H9 (cell line): ENCODE measurements around the gene PLEKHG5. TPM values are rescaled to one million over a fixed set of nuclear protein-coding genes. Genes with fewer than 3 reads are reported as not detected.

Experiments
- DNase-seq: peaks from one replicate; pipeline ENCODE4 v3.0.0-alpha.2; 2017
- H2AFZ ChIP-seq: one replicate; pipeline ENCODE4 v1.6.1; 2013; ENCODE audit warnings: mild to moderate bottlenecking, low read length, control low read depth, moderate library complexity
- H2AK5ac ChIP-seq: 2 replicates; pipeline ENCODE4 v1.6.1; 2013; ENCODE audit warnings: low read length, control low read depth, mixed read lengths; ENCODE audit not compliant: insufficient read length
- H2BK120ac ChIP-seq: one replicate; pipeline ENCODE4 v1.6.1; 2013; ENCODE audit warnings: low read depth, mild to moderate bottlenecking, low read length, control low read depth, inconsistent platforms; ENCODE audit not compliant: poor library complexity, severe bottlenecking
- H2BK12ac ChIP-seq: 2 replicates; pipeline ENCODE4 v1.6.1; 2013; ENCODE audit warnings: low read length, control low read depth, mixed read lengths, low read depth; ENCODE audit not compliant: insufficient read length
- H2BK15ac ChIP-seq: 2 replicates; pipeline ENCODE4 v1.6.1; 2013; ENCODE audit warnings: low read depth, low read length, control low read depth
- H2BK20ac ChIP-seq: one replicate; pipeline ENCODE4 v1.6.1; 2013; ENCODE audit warnings: low read depth, mild to moderate bottlenecking, low read length, control low read depth, inconsistent platforms; ENCODE audit not compliant: poor library complexity, severe bottlenecking
- H2BK5ac ChIP-seq: 2 replicates; pipeline ENCODE4 v1.6.1; 2013; ENCODE audit warnings: low read length, control low read depth, mixed read lengths; ENCODE audit not compliant: insufficient read length
- H3K14ac ChIP-seq: 2 replicates; pipeline ENCODE4 v1.6.1; 2013; ENCODE audit warnings: low read length, control low read depth; ENCODE audit not compliant: insufficient read depth
- H3K18ac ChIP-seq: 2 replicates; pipeline ENCODE4 v1.6.1; 2013; ENCODE audit warnings: low read depth, mild to moderate bottlenecking, mixed read lengths, low read length, control low read depth; ENCODE audit not compliant: insufficient read length
- H3K23ac ChIP-seq: 2 replicates; pipeline ENCODE4 v1.6.1; 2013; ENCODE audit warnings: low read length, control low read depth, mixed read lengths, low read depth; ENCODE audit not compliant: insufficient read length
- H3K23me2 ChIP-seq: 2 replicates; pipeline ENCODE4 v1.6.1; 2013; ENCODE audit warnings: low read depth, mild to moderate bottlenecking, mixed read lengths, low read length, control low read depth; ENCODE audit not compliant: insufficient read length, poor library complexity, severe bottlenecking
- H3K27ac ChIP-seq: 2 replicates; pipeline ENCODE4 v1.5.1; 2013; ENCODE audit warnings: low read length, control low read depth, mixed read lengths, low read depth; ENCODE audit not compliant: insufficient read length
- H3K27me3 ChIP-seq: 2 replicates; pipeline ENCODE4 v1.6.1; 2013; ENCODE audit warnings: low read length, control low read depth, inconsistent platforms; ENCODE audit not compliant: insufficient read depth
- H3K4ac ChIP-seq: 2 replicates; pipeline ENCODE4 v1.6.1; 2013; ENCODE audit warnings: low read depth, mild to moderate bottlenecking, control low read depth, inconsistent platforms, low read length, moderate library complexity
- H3K4me1 ChIP-seq: 2 replicates; pipeline ENCODE4 v1.6.1; 2013; ENCODE audit warnings: low read length, control low read depth, inconsistent platforms; ENCODE audit not compliant: insufficient read depth
- H3K4me2 ChIP-seq: 2 replicates; pipeline ENCODE4 v1.6.1; 2013; ENCODE audit warnings: low read length, control low read depth, mixed read lengths; ENCODE audit not compliant: insufficient read length, insufficient read depth
- H3K56ac ChIP-seq: 2 replicates; pipeline ENCODE4 v1.6.1; 2013; ENCODE audit warnings: low read depth, mild to moderate bottlenecking, mixed read lengths, low read length, control low read depth; ENCODE audit not compliant: insufficient read length
- H3K79me1 ChIP-seq: 2 replicates; pipeline ENCODE4 v1.6.1; 2013; ENCODE audit warnings: low read depth, mild to moderate bottlenecking, moderate library complexity, low read length, control low read depth, inconsistent platforms; ENCODE audit not compliant: insufficient read depth, poor library complexity, severe bottlenecking
- H3K79me2 ChIP-seq: 2 replicates; pipeline ENCODE4 v1.6.1; 2013; ENCODE audit warnings: low read length, control low read depth, inconsistent platforms; ENCODE audit not compliant: insufficient read depth
- H3K9ac ChIP-seq: 2 replicates; pipeline ENCODE4 v1.6.1; 2013; ENCODE audit warnings: low read length, control low read depth, mixed read lengths; ENCODE audit not compliant: insufficient read length; ENCODE audit errors: extremely low read depth
- H3K9me3 ChIP-seq: one replicate; pipeline ENCODE4 v1.6.1; 2013; ENCODE audit warnings: low read depth, low read length, inconsistent platforms; ENCODE audit not compliant: control insufficient read depth
- H3T11ph ChIP-seq: one replicate; pipeline ENCODE4 v1.6.1; 2013; ENCODE audit warnings: mild to moderate bottlenecking, low read length, control low read depth, inconsistent platforms
- H4K20me1 ChIP-seq: one replicate; pipeline ENCODE4 v1.6.1; 2013; ENCODE audit not compliant: control insufficient read depth, insufficient read length, insufficient read depth
- H4K5ac ChIP-seq: 2 replicates; pipeline ENCODE4 v1.6.1; 2013; ENCODE audit warnings: low read depth, mild to moderate bottlenecking, mixed read lengths, low read length, control low read depth; ENCODE audit not compliant: insufficient read length
- H4K8ac ChIP-seq: replicated peaks from 2 replicates; pipeline ENCODE4 v1.6.1; 2013; ENCODE audit warnings: low read length, control low read depth, mixed read lengths, low read depth; ENCODE audit not compliant: insufficient read length
- H4K91ac ChIP-seq: 2 replicates; pipeline ENCODE4 v1.6.1; 2013; ENCODE audit warnings: low read depth, mild to moderate bottlenecking, moderate library complexity, mixed read lengths, low read length, control low read depth; ENCODE audit not compliant: insufficient read length
- H3K27ac Mint-ChIP-seq, 3 experiments: 2 replicates in 2 of 3; 3 replicates in 1 of 3; pipeline ENCODE4 v1.8.0; 2020 to 2021; ENCODE audit warnings: mixed read lengths in 3 of 3, mild to moderate bottlenecking in 1 of 3, moderate library complexity in 1 of 3
- H3K27me3 Mint-ChIP-seq: 2 replicates; pipeline ENCODE4 v1.8.0; 2021; ENCODE audit warnings: low read depth, mild to moderate bottlenecking, moderate library complexity, mixed read lengths
- H3K36me3 Mint-ChIP-seq, 3 experiments: 2 replicates in 2 of 3; 3 replicates in 1 of 3; pipeline ENCODE4 v1.8.0; 2020 to 2021; ENCODE audit warnings: low read depth in 3 of 3, mixed read lengths in 3 of 3; ENCODE audit not compliant: insufficient read depth in 1 of 3
- H3K4me1 Mint-ChIP-seq, 2 experiments: 2 replicates each; pipeline ENCODE4 v1.8.0; 2020; ENCODE audit warnings: mixed read lengths in 2 of 2
- H3K4me3 Mint-ChIP-seq, 2 experiments: 2 replicates in 1 of 2; 3 replicates in 1 of 2; pipeline ENCODE4 v1.8.0; 2020 to 2021; ENCODE audit warnings: mild to moderate bottlenecking in 2 of 2, mixed read lengths in 2 of 2, moderate library complexity in 1 of 2
- H3K9me3 Mint-ChIP-seq, 2 experiments: 2 replicates in 1 of 2; 3 replicates in 1 of 2; pipeline ENCODE4 v1.8.0; 2020; ENCODE audit warnings: mild to moderate bottlenecking in 2 of 2, mixed read lengths in 2 of 2, moderate library complexity in 1 of 2
- WGBS: extraction: QIAGEN DNeasy Blood & Tissue Kit; methylation state at CpG from one replicate; pipeline ENCODE4 v1.1.7; 2013; ENCODE audit warnings: missing lambda C conversion rate, low lambda C conversion rate, mixed read lengths; ENCODE audit not compliant: insufficient read length; ENCODE audit errors: extremely low coverage; 5-methylcytosine and 5-hydroxymethylcytosine counted together
- total RNA-seq: library from RNA; stranded (reverse); gene quantifications from 2 replicates; pipeline ENCODE4 v1.2.1, GENCODE V29; 2021
- TF ChIP-seq, protein P1 (sequence below): fragments of 200-600 bp; sonication (generic); conservative IDR thresholded peaks from 3 replicates; pipeline ENCODE4 v1.8.0; 2021; ENCODE audit warnings: antibody characterized with exemption, mild to moderate bottlenecking

PLEKHG5 gene
- total RNA-seq, 1 experiment from 2014 or later: 22.3 TPM

DNA sequence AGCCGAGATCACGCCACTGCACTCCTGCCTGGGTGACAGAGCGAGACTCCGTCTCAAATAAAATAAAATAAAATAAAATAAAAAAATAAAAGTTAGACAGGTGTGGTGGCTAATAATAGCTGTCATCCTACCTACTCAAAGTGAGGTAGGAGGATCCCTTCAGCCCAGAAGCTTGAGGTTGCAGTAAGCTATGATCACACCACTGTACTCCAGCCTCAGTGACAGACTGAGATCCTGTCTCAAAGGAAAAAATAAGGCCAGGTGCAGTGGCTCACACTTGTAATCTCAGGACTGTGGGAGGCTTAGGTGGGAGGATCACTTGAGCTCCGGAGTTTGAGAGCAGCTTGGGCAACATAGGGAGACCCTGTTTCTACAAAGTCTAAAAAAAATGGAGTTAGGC is 44.8 kb upstream of the PLEKHG5 start:
- Histone ChIP-seq H4K20me1 (no peaks in the 10 kb centered on the region), H3K14ac (no peak overlapping the region), H3K23me2 (no peaks in the 10 kb centered on the region), H3K79me1 (no peaks in the 10 kb centered on the region), H3K4ac (no peak overlapping the region), H3K79me2 (no peaks in the 10 kb centered on the region), H3K4me2 (no peak overlapping the region), H2BK15ac (no peak overlapping the region), H3K18ac (no peak overlapping the region), H2AK5ac (no peak overlapping the region), H3T11ph (no peak overlapping the region), H3K27ac (no peak overlapping the region), H3K9ac (no peak overlapping the region), H3K56ac (no peak overlapping the region), H2BK120ac (no peak overlapping the region), H4K91ac (no peak overlapping the region), H2BK20ac (no peak overlapping the region), H2AFZ (no peak overlapping the region), H4K8ac (no peak overlapping the region), H2BK5ac (no peak overlapping the region), H2BK12ac (no peak overlapping the region), H3K23ac (no peak overlapping the region), H3K9me3 (no peaks in the 10 kb centered on the region), H3K4me1 (no peaks in the 10 kb centered on the region), H4K5ac (no peak overlapping the region), H3K27me3 (no peaks in the 10 kb centered on the region)
- Mint-ChIP-seq H3K27ac (no peak overlapping the region), H3K36me3 (peaks cover 24 to 66% (median 60%) of the 10 kb centered on the region in 3 experiments; a peak in 6 of 7 replicates), H3K4me3 (no peak overlapping the region), H3K4me1 (peaks cover 0 to 3% of the 10 kb centered on the region in 2 experiments; a peak in 1 of 4 replicates), H3K9me3 (no peaks in the 10 kb centered on the region), H3K27me3 (no peaks in the 10 kb centered on the region)
- DNase-seq: no peak
- WGBS: no CpG with 5 or more reads among the region's 5 CpGs
- TF ChIP-seq, protein P1, sequence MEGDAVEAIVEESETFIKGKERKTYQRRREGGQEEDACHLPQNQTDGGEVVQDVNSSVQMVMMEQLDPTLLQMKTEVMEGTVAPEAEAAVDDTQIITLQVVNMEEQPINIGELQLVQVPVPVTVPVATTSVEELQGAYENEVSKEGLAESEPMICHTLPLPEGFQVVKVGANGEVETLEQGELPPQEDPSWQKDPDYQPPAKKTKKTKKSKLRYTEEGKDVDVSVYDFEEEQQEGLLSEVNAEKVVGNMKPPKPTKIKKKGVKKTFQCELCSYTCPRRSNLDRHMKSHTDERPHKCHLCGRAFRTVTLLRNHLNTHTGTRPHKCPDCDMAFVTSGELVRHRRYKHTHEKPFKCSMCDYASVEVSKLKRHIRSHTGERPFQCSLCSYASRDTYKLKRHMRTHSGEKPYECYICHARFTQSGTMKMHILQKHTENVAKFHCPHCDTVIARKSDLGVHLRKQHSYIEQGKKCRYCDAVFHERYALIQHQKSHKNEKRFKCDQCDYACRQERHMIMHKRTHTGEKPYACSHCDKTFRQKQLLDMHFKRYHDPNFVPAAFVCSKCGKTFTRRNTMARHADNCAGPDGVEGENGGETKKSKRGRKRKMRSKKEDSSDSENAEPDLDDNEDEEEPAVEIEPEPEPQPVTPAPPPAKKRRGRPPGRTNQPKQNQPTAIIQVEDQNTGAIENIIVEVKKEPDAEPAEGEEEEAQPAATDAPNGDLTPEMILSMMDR: no peak
